GM19463 (cell line): ENCODE measurements around the gene CABYR.

ENCODE experiments used
- ATAC-seq: cut with Tn5 transposase; IDR thresholded peaks from one replicate; pipeline ENCODE4 v1.9.1; 2021; ENCODE audit warnings: mild to moderate bottlenecking, moderate library complexity; ENCODE audit not compliant: unreplicated experiment

The CABYR gene

GRCh38 chr18:24189007-24189528 is 50.2 kb downstream of the CABYR start:
- ATAC-seq: peak; percentile 71

- no peak for ATAC-seq
These were observed 50.9 kb downstream of the CABYR start for GRCh38 chr18:24189664-24190346.

GRCh38 chr18:24190590-24190989 is 51.7 kb downstream of the CABYR start:
- ATAC-seq: no peak

- no peak for ATAC-seq
These were observed 56.6 kb downstream of the CABYR start for GRCh38 chr18:24195296-24196053.

GRCh38 chr18:24196764-24197163 is 57.9 kb downstream of the CABYR start:
- no peak for ATAC-seq

GRCh38 chr18:24197412-24197811 is 58.5 kb downstream of the CABYR start:
- no peak for ATAC-seq

- no peak for ATAC-seq
These were observed 59.6 kb downstream of the CABYR start for GRCh38 chr18:24198461-24198860.

- ATAC-seq: no peak
These were observed 60.6 kb downstream of the CABYR start for GRCh38 chr18:24199372-24199962.

GRCh38 chr18:24200494-24201290 is 61.8 kb downstream of the CABYR start:
- ATAC-seq: no peak

GRCh38 chr18:24201699-24202687 is 63.1 kb downstream of the CABYR start:
- no peak for ATAC-seq

- no peak for ATAC-seq
These were observed 66.0 kb downstream of the CABYR start for GRCh38 chr18:24204904-24205303.

GRCh38 chr18:24208270-24209035 is 69.6 kb downstream of the CABYR start:
- ATAC-seq: no peak

GRCh38 chr18:24209558-24209957 is 70.7 kb downstream of the CABYR start:
- no peak for ATAC-seq
